HEK293T (cell line): ENCODE measurements around the gene MGMT.

Source experiments
- CTCF ChIA-PET: fragments of 350-600 bp; formaldehyde crosslinking; extraction: SDS; loops from one replicate; lab custom pipeline; 2021; ENCODE audit warnings: antibody characterized with exemption, inconsistent platforms; lab: Yijun Ruan, JAX
- POLR2A ChIA-PET: fragments of 350-600 bp; formaldehyde crosslinking; extraction: SDS; loops from one replicate; lab custom pipeline; 2020; ENCODE audit warnings: antibody characterized with exemption, inconsistent platforms; lab: Yijun Ruan, JAX
- DNase-seq: peaks from one replicate; pipeline ENCODE4 v3.0.0; 2012; ENCODE audit warnings: mixed read lengths; ENCODE audit errors: extremely low spot score
- ARNT ChIP-seq: fragments of 450-650 bp; IDR thresholded peaks from 2 replicates; pipeline ENCODE4 v1.6.1; 2017; ENCODE audit warnings: mild to moderate bottlenecking
- BHLHE40 ChIP-seq: fragments of 450-650 bp; IDR thresholded peaks from 2 replicates; pipeline ENCODE4 v1.6.1; 2016; ENCODE audit warnings: mild to moderate bottlenecking, moderate library complexity, borderline replicate concordance
- CTBP1 ChIP-seq: fragments of 450-650 bp; IDR thresholded peaks from 2 replicates; pipeline ENCODE4 v1.6.1; 2016; ENCODE audit warnings: borderline replicate concordance
- ELF4 ChIP-seq: fragments of 450-650 bp; IDR thresholded peaks from 2 replicates; pipeline ENCODE4 v1.6.1; 2017; ENCODE audit warnings: antibody characterized with exemption
- FOXA1 ChIP-seq: fragments of 450-650 bp; IDR thresholded peaks from 2 replicates; pipeline ENCODE4 v1.6.1; 2016; ENCODE audit warnings: mild to moderate bottlenecking
- FOXK2 ChIP-seq: fragments of 450-650 bp; IDR thresholded peaks from 2 replicates; pipeline ENCODE4 v1.6.1; 2016; ENCODE audit warnings: mild to moderate bottlenecking
- FOXM1 ChIP-seq: fragments of 450-650 bp; IDR thresholded peaks from 2 replicates; pipeline ENCODE4 v1.6.1; 2017; ENCODE audit warnings: mild to moderate bottlenecking, borderline replicate concordance
- HDGF ChIP-seq: fragments of 450-650 bp; IDR thresholded peaks from 2 replicates; pipeline ENCODE4 v1.6.1; 2017; ENCODE audit warnings: antibody characterized with exemption, borderline replicate concordance
- L3MBTL2 ChIP-seq: fragments of 450-650 bp; conservative IDR thresholded peaks from 2 replicates; pipeline ENCODE4 v1.6.1; 2016; ENCODE audit warnings: mild to moderate bottlenecking
- LEF1 ChIP-seq: fragments of 450-650 bp; IDR thresholded peaks from 2 replicates; pipeline ENCODE4 v1.6.1; 2017; ENCODE audit warnings: mild to moderate bottlenecking, borderline replicate concordance
- NFRKB ChIP-seq: fragments of 450-650 bp; IDR thresholded peaks from 2 replicates; pipeline ENCODE4 v1.6.1; 2016; ENCODE audit warnings: mild to moderate bottlenecking, moderate library complexity
- SP1 ChIP-seq: fragments of 450-650 bp; IDR thresholded peaks from 2 replicates; pipeline ENCODE4 v1.6.1; 2017
- SUZ12 ChIP-seq: fragments of 450-650 bp; IDR thresholded peaks from 2 replicates; pipeline ENCODE4 v1.6.1; 2016; ENCODE audit warnings: mild to moderate bottlenecking
- TARDBP ChIP-seq: fragments of 450-650 bp; IDR thresholded peaks from 2 replicates; pipeline ENCODE4 v1.6.1; 2016
- ZNF384 ChIP-seq: fragments of 450-650 bp; IDR thresholded peaks from 2 replicates; pipeline ENCODE4 v1.6.1; 2016
- TF ChIP-seq, protein P1 (sequence below): fragments of 450-650 bp; IDR thresholded peaks from 2 replicates; pipeline ENCODE4 v1.6.1; 2016

MGMT gene

DNA sequence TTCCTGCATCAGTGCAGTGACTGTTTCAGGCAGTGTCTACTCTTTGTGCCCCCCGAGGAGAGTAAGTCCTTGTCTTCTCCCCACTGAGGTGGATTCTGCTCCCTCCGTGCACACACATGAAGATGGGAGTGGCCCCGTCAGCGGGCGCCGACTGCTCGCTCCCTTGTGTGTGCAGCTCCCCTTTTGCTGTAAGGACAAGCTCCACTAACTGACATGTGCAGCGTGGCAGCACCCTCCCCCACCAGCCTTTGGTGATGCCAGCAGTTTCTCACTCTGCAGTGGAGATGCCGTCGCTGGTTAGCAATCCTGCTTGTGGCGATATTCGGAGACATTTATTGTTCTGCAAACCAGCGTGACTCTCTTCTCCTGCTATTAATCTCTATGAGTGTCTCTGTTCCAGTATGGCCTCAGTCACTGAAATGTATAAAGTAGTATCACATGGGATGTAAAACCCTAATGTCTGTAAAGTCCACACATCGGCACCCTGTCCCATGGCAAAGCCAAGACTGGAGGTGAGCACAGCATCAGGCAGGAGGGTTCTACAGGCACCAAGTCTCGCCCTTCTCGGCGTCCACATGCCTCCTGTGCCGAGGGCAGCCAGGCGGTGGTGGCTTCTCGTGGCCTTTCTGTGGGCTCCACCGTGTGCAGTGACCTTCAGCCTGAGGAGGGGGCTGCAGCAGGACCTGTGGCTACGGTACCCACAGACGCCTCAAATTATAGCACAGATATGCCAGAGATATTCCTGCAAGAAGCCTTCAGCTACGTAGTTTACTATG is 294.3 kb downstream of the MGMT start:
- POLR2A ChIA-PET = no interaction called here
- CTCF ChIA-PET = no interaction called here
- TF ChIP-seq ZNF384 = no peak
- TF ChIP-seq, protein P1, sequence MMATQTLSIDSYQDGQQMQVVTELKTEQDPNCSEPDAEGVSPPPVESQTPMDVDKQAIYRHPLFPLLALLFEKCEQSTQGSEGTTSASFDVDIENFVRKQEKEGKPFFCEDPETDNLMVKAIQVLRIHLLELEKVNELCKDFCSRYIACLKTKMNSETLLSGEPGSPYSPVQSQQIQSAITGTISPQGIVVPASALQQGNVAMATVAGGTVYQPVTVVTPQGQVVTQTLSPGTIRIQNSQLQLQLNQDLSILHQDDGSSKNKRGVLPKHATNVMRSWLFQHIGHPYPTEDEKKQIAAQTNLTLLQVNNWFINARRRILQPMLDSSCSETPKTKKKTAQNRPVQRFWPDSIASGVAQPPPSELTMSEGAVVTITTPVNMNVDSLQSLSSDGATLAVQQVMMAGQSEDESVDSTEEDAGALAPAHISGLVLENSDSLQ = no peak
- no peak for TF ChIP-seq SP1
- no peak for TF ChIP-seq SUZ12
- no peak for TF ChIP-seq TARDBP
- TF ChIP-seq NFRKB = no peak
- TF ChIP-seq CTBP1 = no peak
- TF ChIP-seq FOXA1 = no peak
- no peak for DNase-seq

DNA sequence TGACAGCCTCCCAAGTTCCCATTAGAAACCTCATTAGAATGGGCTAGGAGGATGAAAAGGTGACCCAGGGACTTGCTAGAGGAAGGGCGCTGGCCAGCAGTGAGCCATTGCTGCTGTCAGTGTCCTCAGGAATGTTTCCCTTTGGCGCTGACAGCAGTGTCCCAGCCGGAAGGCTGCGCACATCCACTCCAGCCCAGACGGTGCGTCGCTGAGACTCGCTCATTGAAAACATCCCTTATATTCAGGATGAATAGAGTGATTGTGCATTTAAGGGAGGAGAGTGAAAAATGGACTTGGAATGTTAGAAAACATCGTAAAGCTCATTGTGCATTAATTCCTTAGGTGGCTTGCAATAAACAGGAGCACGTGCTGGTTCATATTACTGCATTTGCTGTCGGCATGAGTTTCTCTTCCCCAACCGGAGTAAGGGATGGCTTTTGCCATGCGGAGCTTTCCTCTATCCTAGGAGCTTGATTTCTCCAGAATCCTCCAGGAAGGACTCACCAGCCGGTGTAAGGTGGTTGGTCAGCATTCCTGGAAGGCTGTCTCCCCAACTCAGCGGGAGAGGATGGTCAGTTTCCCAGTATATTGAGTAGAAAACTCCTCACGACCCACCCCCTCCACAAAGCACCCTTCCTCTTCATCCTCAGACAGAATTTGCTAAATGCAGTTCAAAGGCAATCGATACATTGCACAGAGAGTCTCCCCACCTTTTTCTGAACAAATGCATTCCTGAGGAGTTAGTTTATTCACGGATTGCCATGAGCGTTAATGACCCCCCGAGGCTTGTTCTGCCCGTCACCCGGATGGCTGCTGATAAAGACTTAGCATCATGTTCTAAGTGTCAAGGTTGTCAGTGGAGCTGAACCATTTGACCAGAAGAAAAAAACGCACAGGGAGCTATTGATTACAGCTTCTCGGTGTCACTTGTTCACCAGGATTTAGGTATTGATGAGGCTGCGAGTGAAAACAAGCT is 295.2 kb downstream of the MGMT start:
- CTCF ChIA-PET = no interaction called here
- no peak for TF ChIP-seq NFRKB
- TF ChIP-seq CTBP1 = no peak
- TF ChIP-seq, protein P1 = no peak
- no peak for TF ChIP-seq ARNT
- TF ChIP-seq FOXM1 = no peak
- TF ChIP-seq L3MBTL2 = no peak
- no peak for TF ChIP-seq HDGF
- no peak for TF ChIP-seq FOXK2
- no peak for TF ChIP-seq TARDBP
- TF ChIP-seq ELF4 = no peak
- TF ChIP-seq ZNF384 = no peak
- POLR2A ChIA-PET = no interaction called here
- DNase-seq = no peak

DNA sequence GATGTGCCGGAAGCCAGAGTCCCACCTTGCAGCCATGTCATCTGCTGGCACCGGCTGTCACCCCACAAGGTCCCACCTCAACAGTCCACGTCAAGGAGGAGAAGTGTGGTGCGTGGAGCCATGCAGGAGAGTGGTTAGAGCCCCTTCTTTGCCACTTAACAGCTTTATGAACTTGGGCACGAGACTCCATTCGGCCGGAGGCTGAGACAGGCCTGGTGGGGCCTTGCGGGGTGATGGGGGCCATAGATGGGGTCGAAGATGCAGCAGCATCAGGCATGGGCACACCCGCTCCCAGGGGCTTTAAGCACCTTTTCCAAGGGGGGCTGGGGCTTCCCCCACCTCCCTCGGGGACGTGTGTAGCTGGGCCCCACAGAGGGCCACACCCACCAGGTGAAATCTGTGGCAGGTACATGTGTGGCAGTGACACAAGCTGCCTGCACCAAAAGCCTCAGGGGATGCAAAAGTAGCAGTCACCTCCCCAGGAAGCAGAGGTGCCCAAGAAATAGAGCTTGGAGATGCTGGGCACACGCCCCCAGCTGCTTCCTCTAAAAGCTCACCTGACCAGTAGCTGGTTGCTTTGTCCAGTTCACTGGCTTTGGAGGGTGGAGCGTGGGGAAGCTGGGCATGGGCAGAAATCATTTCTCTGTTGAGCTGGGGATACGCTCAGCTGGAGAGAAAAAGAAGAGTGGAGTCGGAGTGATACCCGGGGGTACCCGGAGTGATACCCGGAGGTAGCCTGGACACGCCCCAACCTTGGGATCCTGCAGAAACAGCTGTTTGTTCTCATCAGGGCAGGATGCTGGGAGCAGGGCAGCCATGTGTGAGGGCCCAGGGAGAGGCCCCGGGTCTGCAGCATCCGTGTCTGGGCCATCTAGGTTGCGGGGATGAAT is 297.2 kb downstream of the MGMT start:
- ChIA-PET POLR2A (no interaction called here), CTCF (no interaction called here)
- DNase-seq = no peak

DNA sequence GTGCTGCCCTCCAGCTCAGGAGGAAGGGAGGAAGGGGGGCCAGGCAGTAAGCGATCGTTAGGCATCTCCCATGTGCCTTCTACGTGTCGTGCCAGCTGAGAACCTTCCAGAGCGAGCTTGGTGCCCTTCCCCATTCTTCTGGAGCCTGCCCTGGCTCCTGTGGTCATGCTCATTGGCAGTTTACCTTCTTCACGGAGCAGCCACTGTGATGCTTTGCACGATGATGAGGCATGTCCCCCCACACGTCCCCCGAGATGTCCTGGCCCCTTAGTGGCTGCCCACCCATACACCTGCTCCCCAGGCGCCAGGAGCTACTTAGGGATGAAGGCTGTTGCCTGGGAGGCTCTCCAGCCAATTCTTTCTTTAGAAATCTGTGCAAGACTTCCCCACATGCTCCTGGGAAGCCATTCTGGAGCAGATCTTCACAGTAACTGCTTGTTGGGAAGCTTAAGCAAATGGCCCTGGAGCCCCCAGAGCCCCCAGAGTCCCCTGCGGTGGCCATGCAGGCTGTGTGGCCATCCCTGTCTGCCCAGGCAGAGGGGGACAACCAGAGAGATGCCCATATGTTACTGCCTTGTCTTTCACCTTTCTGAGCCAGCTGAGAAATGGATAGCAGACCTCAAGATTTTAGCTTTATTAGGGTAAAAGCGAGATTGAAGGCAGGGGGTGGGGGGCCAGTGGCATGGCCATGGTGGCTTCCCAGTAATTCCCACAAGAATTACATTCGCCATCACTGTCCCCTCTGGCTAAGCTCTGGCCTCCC is 298.0 kb downstream of the MGMT start:
- CTCF ChIA-PET = no interaction called here
- POLR2A ChIA-PET = no interaction called here
- DNase-seq = no peak
- TF ChIP-seq CTBP1 (no peak), FOXM1 (no peak), SP1 (no peak), TARDBP (no peak)

More for the DNA sequence above, 297.2 kb downstream of the MGMT start:
- TF ChIP-seq L3MBTL2 = no peak
- TF ChIP-seq FOXK2 = no peak
- no peak for TF ChIP-seq HDGF
- no peak for TF ChIP-seq LEF1
- no peak for TF ChIP-seq SUZ12
- TF ChIP-seq FOXA1 = no peak
- TF ChIP-seq CTBP1 = no peak
- no peak for TF ChIP-seq ARNT
- TF ChIP-seq BHLHE40 = no peak
- no peak for TF ChIP-seq TARDBP
- TF ChIP-seq NFRKB = no peak
- TF ChIP-seq ELF4 = no peak
- no peak for TF ChIP-seq ZNF384
- TF ChIP-seq, protein P1 = no peak

DNA sequence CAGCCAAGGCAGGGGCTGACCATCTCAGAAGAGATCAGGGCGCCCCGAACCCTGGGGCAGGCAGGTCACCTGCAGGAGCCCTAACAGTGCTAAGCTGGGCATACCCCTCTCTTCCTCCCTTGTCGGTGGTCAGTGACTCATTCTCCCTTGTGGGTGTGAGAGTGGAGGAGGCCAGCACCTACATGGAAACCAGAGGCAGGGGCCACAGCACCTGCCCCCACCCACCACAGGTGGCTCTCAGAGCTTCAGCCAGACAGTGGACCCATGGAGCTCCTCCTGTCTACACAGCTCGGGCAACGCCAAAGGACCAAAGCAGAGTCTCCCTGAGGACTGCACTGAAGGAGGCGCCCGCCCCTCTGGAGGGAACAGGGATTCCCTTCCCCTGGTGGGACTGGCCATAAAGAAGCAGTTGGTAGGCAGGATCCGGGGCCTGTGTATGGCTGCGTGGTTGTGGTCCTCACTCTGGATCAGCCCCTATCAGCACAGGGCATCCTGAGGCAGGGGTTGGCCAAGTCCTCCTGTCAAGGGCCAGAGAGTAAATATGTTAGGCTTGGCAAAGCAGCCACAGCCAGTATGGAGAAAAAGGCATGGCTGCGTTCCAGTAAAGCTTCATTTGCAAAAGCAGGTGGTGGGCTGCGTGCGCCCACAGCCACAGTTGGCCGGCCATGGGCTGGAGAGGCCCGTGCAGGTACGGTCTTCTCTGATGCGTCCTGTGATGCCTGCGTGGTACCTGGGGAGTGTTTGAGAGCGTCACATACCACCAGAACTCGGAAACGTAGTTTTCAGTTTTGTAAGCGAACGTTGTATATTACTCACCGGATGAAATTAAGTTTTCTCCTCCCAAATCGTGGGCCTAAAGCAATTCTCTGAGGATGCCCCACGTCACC is 298.9 kb downstream of the MGMT start:
- ChIA-PET POLR2A (no interaction called here), CTCF (no interaction called here)
- DNase-seq = no peak
- TF ChIP-seq ZNF384 (no peak), FOXK2 (no peak), ELF4 (no peak), L3MBTL2 (no peak), BHLHE40 (no peak)
- TF ChIP-seq, protein P1 = no peak
